ENCODE measurements around the gene MST1R.
"Not testable (repeated sequence)": the region's sequence is repeated elsewhere in the genome, so short reads cannot be mapped to it uniquely, and the experiment has no call there.

MST1R gene

DNA sequence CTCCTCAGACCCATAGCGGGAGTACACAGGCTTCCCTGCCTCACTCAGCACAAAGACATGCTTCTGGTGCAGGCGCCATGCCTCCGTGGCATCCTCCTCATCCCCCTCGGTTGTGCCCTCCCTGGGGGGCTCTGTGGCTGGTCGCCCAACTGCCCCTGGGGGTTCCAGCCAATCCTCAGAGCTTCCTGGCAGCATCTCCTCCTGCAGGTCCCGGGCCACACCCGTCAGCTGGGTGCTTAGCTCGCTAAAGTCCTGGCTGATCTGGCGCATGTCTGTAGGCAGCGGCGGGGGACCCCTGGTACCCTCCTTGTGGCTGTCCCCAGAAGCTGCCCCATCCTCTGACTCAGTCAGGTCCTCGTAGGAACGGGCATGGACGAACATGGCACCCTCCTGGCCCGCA, 7.9 kb upstream of the MST1R start:
- DNase-seq (ENCODE audit: low spot score) = no peak

DNA sequence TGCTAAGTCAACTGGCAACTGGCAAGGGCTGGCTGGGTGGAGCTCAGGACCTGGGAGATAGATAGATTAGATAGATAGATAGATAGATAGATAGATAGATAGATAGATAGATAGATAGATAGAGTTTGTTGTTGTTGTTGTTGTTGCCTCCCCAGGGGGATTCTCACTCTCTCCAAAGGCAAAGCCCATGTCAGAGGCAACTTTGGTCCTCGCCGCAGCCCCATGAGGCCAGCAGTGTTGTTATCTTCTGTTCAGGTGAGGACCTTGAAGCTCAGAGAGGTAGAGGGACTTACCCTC, 7.4 kb upstream of the MST1R start:
- no peak for DNase-seq (ENCODE audit: low spot score)

DNA sequence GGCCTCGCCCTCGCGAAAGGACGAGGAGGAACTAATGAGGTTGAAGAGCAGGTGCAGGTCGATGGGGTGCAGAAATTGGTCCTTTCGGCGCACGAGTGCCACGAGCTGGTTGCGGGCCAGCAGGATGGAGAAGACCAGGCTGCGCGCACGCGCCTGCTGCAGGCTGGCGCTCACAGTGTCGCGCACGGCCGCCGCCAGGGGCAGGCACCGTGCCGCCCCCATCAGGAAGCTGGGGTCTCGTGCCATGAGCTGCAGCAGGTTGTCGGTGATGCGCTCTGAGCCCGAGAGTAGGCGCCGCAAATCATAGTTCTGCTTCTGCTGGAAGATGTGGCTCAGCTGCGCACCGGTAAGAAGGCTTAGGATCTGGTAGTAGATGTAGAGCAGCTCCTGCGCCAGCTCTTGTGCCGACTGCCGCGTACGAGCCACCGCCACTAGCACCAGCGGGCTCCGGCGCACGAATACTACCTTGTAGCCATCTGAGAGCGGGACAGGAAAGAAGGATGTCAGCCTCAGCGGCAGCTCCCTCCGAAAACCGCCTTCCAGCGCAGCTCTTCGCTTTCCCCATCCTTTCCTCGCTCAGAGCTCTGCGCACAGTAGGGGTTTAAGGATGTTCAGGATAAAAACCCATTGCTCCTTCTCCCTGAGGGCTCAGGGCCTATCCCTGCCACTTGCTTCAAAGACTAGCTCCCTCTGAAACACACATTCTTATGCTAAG, 6.9 kb upstream of the MST1R start:
- no peak for DNase-seq (ENCODE audit: low spot score)

DNA sequence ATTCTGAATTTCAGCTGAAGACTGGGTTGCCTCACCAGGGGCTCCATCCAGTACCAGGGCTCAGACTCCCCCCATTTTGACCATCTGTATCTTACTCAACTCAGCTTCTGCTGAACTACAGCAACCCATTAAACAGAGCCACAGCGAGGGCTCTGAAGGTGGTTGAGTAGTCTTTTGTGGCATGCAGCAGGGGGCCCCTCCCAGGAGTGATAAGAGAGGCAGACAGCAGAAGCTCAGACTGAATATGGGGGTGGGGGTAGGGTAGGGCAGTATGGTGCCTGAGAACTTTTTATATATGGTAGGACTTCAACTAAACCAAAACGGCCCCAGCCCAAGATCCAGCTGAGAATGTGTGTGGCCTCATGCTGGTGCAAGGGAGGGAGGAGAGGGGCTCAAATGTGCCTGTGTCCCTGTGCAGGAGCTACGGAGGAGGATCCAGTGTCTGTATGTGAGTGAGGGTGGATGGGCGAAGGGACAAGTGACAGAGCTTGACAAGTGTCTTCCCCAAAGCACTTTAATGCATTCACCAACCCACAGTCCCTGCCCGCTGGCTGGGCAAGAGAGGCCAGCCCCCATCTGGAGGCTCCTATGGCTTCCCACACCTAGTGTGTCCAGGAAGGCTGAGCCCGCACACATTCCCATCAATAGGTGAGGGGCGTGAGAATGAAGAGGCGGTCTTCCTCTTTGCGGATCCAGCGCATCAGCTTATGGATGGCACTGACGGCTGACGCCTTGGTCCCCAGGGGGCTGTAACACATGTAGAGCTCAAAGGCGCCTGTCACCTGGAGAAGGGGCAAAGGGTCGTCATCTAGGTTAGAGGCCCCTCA, 4.9 kb upstream of the MST1R start:
- no peak for DNase-seq (ENCODE audit: low spot score)

DNA sequence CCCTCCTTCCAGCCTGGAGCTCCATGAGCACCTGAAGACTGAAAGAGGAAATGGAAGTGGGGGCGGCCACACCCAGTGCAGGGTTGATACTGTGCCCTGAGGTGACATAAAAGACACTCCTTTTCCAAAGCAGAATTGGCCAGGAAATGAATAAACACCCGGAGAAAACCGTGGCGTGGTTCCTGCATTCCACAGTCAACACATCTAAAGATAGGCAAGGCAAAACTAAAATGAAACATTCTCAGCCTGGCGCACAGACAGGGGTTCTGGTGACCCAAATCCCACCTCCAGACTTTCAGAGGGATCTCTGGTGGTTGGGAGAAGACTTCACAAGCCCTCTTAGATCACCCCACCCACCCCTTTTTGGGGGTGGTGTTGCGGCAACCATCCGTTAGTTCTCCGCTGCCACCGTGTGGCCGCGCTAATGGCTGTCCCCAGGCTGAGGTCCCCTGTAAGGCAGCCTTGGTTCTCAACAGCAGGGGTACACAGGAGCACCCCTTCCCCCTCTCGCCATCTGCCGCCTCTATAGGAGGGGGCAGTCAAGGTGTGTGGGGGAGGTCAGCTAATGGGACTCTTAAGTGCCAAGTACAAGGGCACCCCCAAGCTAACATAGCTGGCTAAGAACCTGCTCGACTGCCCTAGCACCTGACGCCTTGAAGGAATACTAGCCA, 2.5 kb upstream of the MST1R start:
- peak; percentile 69 for DNase-seq (ENCODE audit: low spot score)

DNA sequence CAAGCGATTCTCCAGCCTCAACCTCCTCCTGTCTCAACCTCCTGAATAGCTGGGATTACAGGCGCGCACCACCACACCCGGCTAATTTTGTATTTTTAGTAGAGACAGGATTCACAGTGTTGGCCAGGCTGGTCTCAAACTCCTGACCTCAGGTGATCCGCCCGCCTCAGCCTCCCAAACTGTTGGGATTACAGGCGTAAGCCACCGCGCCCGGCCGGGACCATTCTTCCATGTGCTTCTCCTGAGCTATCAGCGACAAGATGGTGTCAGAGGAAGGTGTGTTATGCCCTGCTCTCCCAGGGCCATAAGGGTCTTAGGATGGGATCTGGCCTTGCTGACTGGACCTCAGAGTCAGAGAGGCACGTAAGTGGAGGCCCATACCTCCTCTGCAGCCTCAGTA, 775 bp upstream of the MST1R start:
- DNase-seq (ENCODE audit: low spot score) = not testable (repeated sequence)

DNA sequence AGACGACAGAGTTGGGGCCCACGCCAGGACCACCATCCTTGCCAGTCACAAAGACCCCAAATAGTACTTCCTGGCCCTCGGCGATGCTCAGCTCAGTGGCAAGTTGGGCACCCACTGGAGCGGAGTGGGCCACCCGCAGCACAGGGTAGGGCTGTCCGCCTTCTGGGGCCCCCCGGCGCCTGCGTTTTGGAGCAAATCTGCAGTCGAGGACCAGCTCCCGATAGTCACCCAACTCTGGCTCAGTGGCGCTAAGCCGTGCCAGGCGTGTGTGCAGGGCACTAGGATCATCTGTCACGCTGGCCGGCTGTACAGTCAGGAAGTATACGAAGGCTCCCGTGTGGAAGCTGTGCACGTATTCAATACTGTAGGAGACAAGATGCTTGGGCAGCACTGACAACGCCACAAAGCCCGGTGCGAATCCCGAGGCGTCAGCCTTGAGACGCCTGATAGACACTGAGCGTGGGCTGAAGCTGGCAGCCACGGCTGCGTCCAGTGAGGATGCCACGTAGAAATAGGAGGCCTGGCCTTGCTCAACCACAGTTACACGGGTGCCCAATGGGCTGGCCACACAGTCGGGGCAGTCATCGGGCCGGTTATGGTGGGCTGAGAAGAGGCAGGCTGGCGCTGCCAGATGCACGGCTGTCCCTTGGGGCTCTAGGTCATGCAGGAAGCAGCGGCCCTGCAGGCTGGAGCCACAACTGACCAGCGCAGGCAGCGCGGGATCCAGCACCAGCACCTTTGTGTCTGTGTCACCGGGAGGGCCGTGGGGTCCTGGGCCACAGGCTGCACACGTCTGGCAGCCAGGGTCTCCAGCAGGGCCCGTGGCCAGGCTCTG, 945 bp downstream of the MST1R start:
- no peak for DNase-seq (ENCODE audit: low spot score)

DNA sequence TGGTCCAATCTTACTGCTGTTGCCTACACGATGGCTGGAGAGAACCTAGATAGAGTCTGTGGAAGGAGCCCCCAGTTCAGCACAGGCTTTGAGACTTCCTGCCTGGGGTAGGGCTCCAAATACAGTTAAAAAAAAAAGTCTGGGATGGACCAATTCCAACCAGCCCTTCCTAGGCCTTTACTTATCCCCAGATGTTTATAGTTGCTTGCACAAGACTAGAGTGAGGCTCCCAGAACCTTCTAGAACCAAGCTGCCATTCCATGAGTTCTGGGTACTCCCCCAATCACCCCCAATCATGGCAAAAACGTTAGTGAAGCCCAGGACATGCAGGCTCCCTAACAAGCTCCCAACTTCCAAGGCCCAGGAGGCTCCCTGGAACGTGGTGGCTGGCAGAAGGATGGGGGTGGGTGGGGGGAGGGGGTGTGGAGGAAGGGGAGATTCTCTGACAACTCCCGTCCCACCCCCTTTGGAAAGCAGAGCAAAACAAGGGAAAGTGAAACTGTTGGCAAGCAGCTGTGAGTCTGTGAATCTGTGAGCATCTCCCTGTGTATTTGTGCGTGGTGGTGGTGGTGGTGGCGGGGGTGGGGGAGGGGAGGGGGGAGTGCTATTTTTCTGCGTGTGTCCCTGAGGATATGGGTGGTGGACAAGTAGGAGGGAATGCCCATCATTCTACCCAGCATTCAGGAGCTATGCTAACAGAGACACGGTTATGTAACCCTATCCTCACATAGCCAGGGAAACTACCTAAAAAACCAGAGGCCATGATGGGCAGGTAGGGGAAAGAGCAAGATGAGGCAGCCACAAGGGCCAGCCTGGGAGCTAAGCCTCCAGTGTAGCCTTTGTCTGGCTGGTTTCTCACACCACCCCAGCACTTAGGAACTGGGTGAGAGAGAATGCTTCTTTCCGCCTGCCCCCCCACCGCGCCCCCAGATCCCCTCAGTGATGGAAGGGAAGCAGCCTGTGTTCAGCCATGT, 2.0 kb downstream of the MST1R start:
- no peak for DNase-seq (ENCODE audit: low spot score)

DNA sequence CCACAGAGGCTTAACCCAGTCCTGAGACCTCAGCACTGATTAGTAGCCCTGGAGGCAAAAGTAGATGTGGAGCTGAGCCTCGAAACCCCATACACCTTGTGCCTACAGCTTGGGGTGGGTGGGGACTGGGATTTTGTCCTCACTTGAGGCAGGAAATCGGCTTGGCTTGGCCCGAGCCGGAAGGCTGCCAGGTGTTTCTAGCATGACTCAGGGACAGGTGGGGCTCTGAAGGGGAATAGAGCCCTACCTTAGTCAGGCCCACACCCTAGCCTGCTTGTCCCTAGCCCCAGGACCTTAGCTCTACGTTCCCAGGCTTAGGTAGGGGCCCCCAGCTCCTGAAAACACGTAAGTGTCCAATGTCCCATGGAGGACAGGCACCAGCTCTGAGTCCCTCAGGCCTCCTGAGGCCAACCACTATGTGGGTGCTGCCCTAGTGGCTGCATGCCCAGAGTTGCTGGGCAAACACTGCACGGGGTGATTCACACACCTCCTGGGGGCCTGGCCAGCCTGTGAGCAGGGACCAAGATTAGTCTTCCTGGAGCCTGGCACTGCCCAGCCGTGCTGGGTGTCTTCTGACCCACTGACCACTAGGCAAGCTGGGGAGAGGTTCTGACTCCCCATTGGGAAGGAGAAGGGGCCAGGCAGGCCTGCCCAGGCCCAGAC, 3.1 kb downstream of the MST1R start:
- peak; percentile 94 for DNase-seq (ENCODE audit: low spot score)

DNA sequence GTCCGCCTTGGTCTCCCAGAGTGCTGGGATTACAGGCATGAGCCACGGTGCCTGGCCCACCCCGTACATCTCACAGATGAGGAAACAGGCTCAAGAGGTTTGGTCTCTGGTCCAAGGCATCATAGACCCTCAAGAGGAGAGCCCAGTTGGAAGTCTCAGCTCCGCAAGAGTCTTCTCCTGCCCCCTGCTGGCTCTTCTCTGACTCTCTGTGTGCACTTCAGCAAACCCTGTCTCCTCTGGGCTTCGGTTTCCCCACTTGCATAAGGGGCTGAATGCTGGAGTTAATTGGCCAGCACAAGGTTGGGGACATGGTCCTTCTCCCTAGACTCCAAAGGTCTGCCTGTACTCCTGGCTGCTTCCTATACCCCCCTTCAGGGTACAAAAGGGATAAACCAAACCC, 3.9 kb downstream of the MST1R start:
- DNase-seq (ENCODE audit: low spot score) = no peak

DNA sequence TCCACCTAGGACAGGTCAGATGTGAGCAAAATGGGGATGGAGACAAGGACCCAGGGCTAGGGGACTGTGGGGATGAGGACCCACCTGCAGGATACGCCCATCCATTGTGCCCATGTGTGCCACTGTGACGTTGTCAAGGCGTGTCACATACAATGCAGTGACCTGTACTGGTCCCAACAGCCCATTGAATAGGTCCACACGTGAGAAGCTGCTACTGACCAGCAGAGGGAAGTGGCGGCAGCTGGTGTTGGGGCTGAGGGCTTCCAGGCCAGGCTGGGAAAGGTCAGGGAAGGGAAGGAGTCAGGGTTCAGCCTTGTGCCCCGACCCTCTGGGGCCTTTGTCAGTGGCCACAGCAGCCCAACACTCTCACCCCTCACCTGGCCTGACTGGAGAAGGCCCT, 4.7 kb downstream of the MST1R start:
- no peak for DNase-seq (ENCODE audit: low spot score)

DNA sequence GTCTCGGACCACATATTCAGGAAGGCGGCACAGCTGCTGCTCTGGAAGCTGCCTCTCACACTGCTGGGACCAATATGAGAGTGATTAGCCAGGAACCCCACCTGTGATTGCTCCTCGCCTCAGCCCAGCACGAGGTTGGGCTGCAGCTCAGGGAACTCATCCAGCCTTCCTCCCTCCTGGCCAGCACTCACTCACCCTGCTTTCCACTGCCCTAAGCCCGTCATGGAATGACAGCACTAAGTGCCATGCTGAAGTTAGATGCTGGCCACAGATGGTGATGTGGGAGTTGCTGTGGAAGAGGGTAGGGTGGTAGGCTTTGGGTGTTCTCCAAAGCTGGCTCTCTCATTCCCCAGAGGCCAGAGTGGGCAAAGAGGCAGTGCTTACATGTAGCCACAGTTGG, 7.3 kb downstream of the MST1R start:
- DNase-seq (ENCODE audit: low spot score) = no peak

DNA sequence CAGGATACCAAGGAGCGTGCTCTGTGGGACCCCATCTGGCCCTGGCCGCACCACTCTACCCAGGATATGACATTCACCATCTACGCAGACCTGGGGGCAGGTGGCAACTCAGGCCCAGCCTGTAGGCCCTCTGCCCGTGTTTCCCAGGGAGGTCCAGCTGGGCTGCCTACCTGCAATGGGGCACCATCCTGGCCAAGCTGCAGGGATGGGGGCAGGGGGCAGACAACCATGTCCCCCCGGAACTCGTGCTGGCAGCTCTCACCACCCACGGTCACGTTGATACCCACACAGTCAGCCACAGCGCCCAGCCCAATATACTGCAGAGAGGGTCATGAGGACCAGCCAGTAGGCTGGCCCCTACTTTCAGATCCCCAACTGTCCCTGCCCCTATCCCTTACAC, 7.9 kb downstream of the MST1R start:
- DNase-seq (ENCODE audit: low spot score) = no peak

DNA sequence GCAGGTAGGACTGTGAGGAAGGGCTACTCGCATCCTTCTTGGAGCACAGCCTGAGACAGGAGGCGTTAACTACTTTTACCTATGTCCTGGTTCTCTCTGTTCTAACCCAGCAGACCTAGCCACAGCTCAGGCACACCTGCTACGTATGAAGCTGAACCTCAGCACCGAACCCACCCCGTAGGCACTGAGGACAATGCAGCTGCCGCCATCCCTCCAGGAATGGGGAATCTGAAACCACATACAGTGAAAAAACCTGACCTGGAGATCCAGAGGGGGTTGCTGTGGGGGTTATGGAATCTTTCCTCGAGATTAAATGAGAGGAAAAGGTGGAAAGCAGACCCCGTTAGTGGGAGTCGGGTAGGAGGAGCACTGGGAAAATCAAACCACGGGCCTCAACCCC, 14.4 kb downstream of the MST1R start:
- DNase-seq (ENCODE audit: low spot score) = no peak

DNA sequence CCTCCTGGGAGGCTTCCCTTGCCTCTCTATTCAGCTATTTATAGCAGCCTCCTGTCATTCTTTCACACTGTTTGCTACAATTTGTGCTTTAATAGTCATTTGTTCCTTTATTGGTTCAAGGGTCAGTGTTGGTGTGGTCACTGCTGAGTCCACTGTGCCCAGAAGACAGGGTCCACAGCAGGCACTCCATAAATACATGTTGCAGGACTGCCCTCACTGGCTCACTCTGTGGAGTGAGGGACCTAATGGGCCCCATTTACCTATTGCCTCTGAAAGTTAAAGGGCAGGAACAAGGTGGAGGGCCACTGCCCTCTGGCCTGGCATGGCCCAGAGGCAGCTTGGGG, 16.8 kb downstream of the MST1R start:
- no peak for DNase-seq (ENCODE audit: low spot score)

DNA sequence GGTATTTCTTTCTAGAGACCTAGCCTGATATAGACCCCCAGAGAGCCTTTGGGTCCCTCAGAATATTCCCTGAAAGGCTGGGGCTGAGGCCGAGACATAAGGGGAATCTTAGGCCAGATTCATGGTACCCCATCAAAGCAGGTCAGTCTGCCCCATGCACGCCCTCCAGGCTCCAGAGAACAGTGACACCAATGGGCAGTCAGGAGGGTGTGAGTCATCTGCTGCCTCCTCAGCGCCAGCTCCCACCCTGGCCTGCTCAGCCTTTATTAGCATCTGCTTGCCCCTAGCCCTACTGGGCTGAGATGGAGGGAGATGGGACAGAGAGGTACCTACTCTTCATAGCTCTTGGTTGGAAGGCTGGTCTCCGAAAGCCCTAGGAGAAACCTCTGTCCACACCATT, 19.7 kb downstream of the MST1R start:
- DNase-seq (ENCODE audit: low spot score) = peak; percentile 17

DNA sequence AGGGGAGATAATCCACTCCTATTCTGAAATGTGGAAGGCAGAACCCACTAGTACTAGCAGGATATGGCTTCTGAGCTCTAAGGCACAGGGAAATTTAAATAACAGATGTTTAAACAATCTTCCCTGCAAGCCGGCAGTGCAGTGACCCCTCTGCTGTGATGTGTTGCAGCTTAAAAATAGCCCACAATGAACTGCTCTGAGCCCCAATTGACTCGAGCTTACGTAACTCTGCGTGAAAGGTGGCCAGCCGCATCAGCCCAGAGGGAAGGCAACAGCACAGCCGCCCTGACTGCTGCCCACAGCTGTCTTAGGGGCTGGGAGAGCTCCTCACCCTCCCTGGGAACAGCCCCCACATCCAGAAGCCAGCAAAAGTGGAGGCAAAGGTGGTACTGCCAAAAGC, 21.5 kb downstream of the MST1R start:
- no peak for DNase-seq (ENCODE audit: low spot score)

DNA sequence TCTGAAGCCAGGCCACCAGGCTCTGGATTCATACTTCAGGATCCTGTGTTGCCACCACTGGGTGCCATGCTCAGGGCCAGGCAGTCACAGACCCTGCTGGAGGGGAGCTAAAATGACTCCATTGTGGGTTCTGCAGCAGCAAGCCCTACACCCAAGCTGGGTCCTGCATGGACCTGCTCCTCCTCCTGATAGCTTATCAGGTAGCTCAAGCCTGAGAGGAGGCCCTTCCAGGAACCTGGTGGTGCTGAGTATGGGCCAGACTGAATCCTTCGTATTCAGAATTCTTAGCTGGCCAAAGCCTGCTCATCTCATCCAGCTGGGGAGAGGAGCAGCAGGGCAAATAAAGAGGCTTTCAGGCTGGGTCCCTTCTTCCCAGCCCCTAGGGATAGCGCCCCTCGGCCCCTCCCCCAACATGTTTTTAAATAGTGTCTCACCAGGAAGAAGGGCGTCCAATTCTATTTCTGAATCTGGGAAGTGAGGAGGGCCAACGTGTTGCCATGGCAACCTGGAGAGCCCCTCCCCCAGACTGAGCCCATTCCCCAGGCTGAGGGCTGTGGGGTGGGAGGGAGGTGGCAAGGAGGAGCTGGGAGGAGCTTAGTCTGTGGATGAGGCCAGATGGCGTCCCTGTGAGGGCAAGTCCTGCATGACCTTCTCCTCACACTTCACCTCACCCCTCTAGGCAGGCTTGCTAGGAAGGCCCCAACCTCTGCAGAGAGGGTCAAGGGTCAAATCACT, 22.9 kb downstream of the MST1R start:
- no peak for DNase-seq (ENCODE audit: low spot score)

DNA sequence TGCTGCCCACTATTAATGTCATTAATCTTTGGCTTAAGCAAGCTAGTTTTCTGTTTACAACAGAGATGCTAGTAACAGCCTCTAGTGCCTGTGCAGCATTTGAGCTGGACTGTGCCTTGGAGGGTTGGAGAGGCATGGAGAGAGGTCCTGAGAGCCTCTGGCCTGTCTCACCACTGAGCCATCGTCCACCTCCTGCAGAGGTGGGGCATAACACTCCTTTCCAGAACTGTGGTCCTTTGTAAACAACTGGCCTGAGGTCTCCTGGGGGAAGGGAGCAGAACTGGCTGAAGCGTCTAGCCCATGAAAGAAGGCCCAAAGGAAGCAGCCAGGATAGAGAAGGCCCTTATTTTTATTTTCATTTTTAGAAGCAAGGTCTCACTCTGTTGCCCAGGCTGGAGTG, 24.0 kb downstream of the MST1R start:
- DNase-seq (ENCODE audit: low spot score) = no peak

DNA sequence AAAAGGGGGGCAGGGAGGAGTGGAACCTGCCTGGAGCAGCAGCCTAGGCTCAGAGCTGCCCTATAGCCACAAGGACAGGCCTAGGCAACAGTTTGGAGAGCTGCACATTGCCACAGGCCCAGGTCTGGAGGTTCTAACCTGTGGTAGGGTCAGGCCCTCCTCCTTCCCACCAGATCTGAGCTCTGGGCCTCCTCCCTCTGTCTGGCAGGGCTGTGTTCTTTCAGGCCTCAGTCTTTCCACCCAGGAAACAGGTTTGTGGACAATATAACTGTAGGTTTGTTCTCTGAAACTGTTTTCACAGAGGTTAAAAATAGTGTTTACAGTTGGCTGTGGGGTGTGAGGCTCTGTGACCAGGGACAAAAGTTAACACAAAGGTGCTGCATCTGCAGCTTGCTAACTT, 25.0 kb downstream of the MST1R start:
- no peak for DNase-seq (ENCODE audit: low spot score)

All from kidney tubule cell (primary cell).